ENCODE measurements around the gene ZSCAN26.

Gene ZSCAN26

GRCh38 chr6:28281288-28282064, 14.5 kb downstream of the ZSCAN26 start, which contains the start of gene PGBD1:
TSS of gene PGBD1 (plus strand) at chr6:28281572. CDS start at chr6:28283814, 2,242 bp downstream.
- Histone ChIP-seq H3K23ac (ENCODE audit: low read length) (no peak within 1 kb of the TSS), H3K27ac (ENCODE audit: low read depth, low read length) (no peak within 1 kb of the TSS), H3K14ac (ENCODE audit: low read length) (peak within 1 kb of the TSS; percentile 64), H4K91ac (ENCODE audit: low read depth, low read length) (peak within 1 kb of the TSS; percentile 89), H3K4me1 (ENCODE audit: control insufficient read depth in 1 of 2, insufficient read depth in 2 of 2, low read length in 2 of 2) (peaks cover 0 to 2% of the 10 kb centered on the region in 2 experiments), H3K4ac (ENCODE audit: low read depth, low read length) (peak within 1 kb of the TSS; percentile 52), H3K4me3 (ENCODE audit: low read depth, low read length) (peak within 1 kb of the TSS; percentile 86), H2AFZ (ENCODE audit: insufficient read depth, low read length, poor library complexity) (peak within 1 kb of the TSS; percentile 91), H3K79me2 (ENCODE audit: control insufficient read depth, insufficient read depth, low read length, poor library complexity) (peaks cover 4% of the 10 kb centered on the region), H2AK5ac (ENCODE audit: low read length) (no peak within 1 kb of the TSS), H3K18ac (ENCODE audit: low read length) (peak within 1 kb of the TSS; percentile 85), H3K79me1 (ENCODE audit: low read length) (peaks cover 4% of the 10 kb centered on the region), H2BK120ac (ENCODE audit: insufficient read depth, low read length, poor library complexity) (peak within 1 kb of the TSS; percentile 63), H4K12ac (ENCODE audit: low read depth, low read length) (peak within 1 kb of the TSS; percentile 94), H2BK12ac (ENCODE audit: low read length) (no peak within 1 kb of the TSS), H3K36me3 (ENCODE audit: control insufficient read depth in 1 of 2, insufficient read depth in 2 of 2, low read length in 2 of 2) (peaks cover 10 to 20% of the 10 kb centered on the region in 2 experiments), H2BK5ac (ENCODE audit: low read depth, low read length, poor library complexity) (peak within 1 kb of the TSS; percentile 46), H3K4me2 (ENCODE audit: low read length) (peak within 1 kb of the TSS; percentile 70), H4K8ac (ENCODE audit: low read depth, low read length) (peak within 1 kb of the TSS; percentile 97), H3K9me3 (ENCODE audit: insufficient read depth, low read depth, low read length) (no peaks in the 10 kb centered on the region), H3K27me3 (ENCODE audit: insufficient read depth, low read length) (no peaks in the 10 kb centered on the region), H3K9ac (ENCODE audit: low read length) (peak within 1 kb of the TSS; percentile 75)
- peak; percentile 54 to 74 for DNase-seq
- no CpG with 5 or more reads among the region's 50 CpGs for WGBS (ENCODE audit: extremely low coverage, insufficient coverage, insufficient read length)

DNA sequence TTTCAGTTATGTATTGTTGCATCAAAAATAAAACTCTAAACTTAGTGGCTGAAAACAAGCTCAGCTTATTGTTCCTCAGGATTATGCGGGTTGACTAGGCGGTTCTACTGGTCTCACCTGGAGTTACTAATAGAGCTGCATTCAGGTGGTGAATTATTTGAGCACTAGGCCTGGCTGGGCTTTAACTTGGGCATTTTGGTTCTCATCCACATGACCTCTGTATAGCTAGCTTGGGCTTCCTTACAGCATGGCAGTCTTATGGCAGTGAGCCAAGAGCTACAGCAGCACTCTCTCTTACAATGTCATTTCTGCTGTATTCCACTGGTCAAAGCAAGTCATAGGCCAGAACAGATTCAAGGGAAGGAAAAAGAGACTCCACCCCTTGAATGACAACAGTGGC, 16.0 kb downstream of the ZSCAN26 start:
- no peak for DNase-seq
- Histone ChIP-seq H3K36me3 (ENCODE audit: control insufficient read depth in 1 of 2, insufficient read depth in 2 of 2, low read length in 2 of 2) (peaks cover 14 to 20% of the 10 kb centered on the region in 2 experiments), H4K8ac (ENCODE audit: low read depth, low read length) (no peak overlapping the region), H3K79me2 (ENCODE audit: control insufficient read depth, insufficient read depth, low read length, poor library complexity) (peaks cover 4% of the 10 kb centered on the region), H4K91ac (ENCODE audit: low read depth, low read length) (no peak overlapping the region), H2BK5ac (ENCODE audit: low read depth, low read length, poor library complexity) (no peak overlapping the region), H2BK12ac (ENCODE audit: low read length) (no peak overlapping the region), H3K4ac (ENCODE audit: low read depth, low read length) (no peak overlapping the region), H3K4me2 (ENCODE audit: low read length) (no peak overlapping the region), H3K14ac (ENCODE audit: low read length) (no peak overlapping the region), H3K9ac (ENCODE audit: low read length) (no peak overlapping the region), H3K4me3 (ENCODE audit: low read depth, low read length) (no peak overlapping the region), H2AFZ (ENCODE audit: insufficient read depth, low read length, poor library complexity) (no peak overlapping the region), H2AK5ac (ENCODE audit: low read length) (no peak overlapping the region), H3K27me3 (ENCODE audit: insufficient read depth, low read length) (no peaks in the 10 kb centered on the region), H4K12ac (ENCODE audit: low read depth, low read length) (no peak overlapping the region), H3K4me1 (ENCODE audit: control insufficient read depth in 1 of 2, insufficient read depth in 2 of 2, low read length in 2 of 2) (peaks cover 0 to 2% of the 10 kb centered on the region in 2 experiments), H3K23ac (ENCODE audit: low read length) (no peak overlapping the region), H3K18ac (ENCODE audit: low read length) (no peak overlapping the region), H2BK120ac (ENCODE audit: insufficient read depth, low read length, poor library complexity) (no peak overlapping the region), H3K79me1 (ENCODE audit: low read length) (peaks cover 4% of the 10 kb centered on the region), H3K27ac (ENCODE audit: low read depth, low read length) (no peak overlapping the region), H3K9me3 (ENCODE audit: insufficient read depth, low read depth, low read length) (no peaks in the 10 kb centered on the region)
- WGBS (ENCODE audit: extremely low coverage, insufficient coverage, insufficient read length), result no CpG with 5 or more reads among the region's 2 CpGs

- no peak overlapping the region for H3K4me2 ChIP-seq (ENCODE audit: low read length)
- no peak overlapping the region for H3K9ac ChIP-seq (ENCODE audit: low read length)
- H4K91ac ChIP-seq (ENCODE audit: low read depth, low read length), result no peak overlapping the region
- no peak overlapping the region for H2BK12ac ChIP-seq (ENCODE audit: low read length)
- no peak overlapping the region for H2AK5ac ChIP-seq (ENCODE audit: low read length)
- no peak overlapping the region for H3K4ac ChIP-seq (ENCODE audit: low read depth, low read length)
- no peak overlapping the region for H3K23ac ChIP-seq (ENCODE audit: low read length)
- no peak overlapping the region for H3K27ac ChIP-seq (ENCODE audit: low read depth, low read length)
- no peak overlapping the region for H2AFZ ChIP-seq (ENCODE audit: insufficient read depth, low read length, poor library complexity)
- H3K79me2 ChIP-seq (ENCODE audit: control insufficient read depth, insufficient read depth, low read length, poor library complexity), result no peaks in the 10 kb centered on the region
- no peak for DNase-seq
- H3K36me3 ChIP-seq (ENCODE audit: control insufficient read depth in 1 of 2, insufficient read depth in 2 of 2, low read length in 2 of 2), result peaks cover 4 to 9% of the 10 kb centered on the region in 2 experiments
- no peaks in the 10 kb centered on the region for H3K79me1 ChIP-seq (ENCODE audit: low read length)
- H3K18ac ChIP-seq (ENCODE audit: low read length), result no peak overlapping the region
- H4K12ac ChIP-seq (ENCODE audit: low read depth, low read length), result no peak overlapping the region
- H3K27me3 ChIP-seq (ENCODE audit: insufficient read depth, low read length), result no peaks in the 10 kb centered on the region
- no peak overlapping the region for H3K14ac ChIP-seq (ENCODE audit: low read length)
- H2BK120ac ChIP-seq (ENCODE audit: insufficient read depth, low read length, poor library complexity), result no peak overlapping the region
- no peaks in the 10 kb centered on the region for H3K9me3 ChIP-seq (ENCODE audit: insufficient read depth, low read depth, low read length)
- H4K8ac ChIP-seq (ENCODE audit: low read depth, low read length), result no peak overlapping the region
- H2BK5ac ChIP-seq (ENCODE audit: low read depth, low read length, poor library complexity), result no peak overlapping the region
- peaks cover 2 to 3% of the 10 kb centered on the region in 2 experiments for H3K4me1 ChIP-seq (ENCODE audit: control insufficient read depth in 1 of 2, insufficient read depth in 2 of 2, low read length in 2 of 2)
- no peak overlapping the region for H3K4me3 ChIP-seq (ENCODE audit: low read depth, low read length)
Measured at GRCh38 chr6:28291573-28291972, 24.6 kb downstream of the ZSCAN26 start.

GRCh38 chr6:28295326-28295725, 28.4 kb downstream of the ZSCAN26 start:
- no peak overlapping the region for H3K27ac ChIP-seq (ENCODE audit: low read depth, low read length)
- no peak overlapping the region for H2AFZ ChIP-seq (ENCODE audit: insufficient read depth, low read length, poor library complexity)
- no peak overlapping the region for H4K8ac ChIP-seq (ENCODE audit: low read depth, low read length)
- peaks cover 4 to 6% of the 10 kb centered on the region in 2 experiments for H3K4me1 ChIP-seq (ENCODE audit: control insufficient read depth in 1 of 2, insufficient read depth in 2 of 2, low read length in 2 of 2)
- H3K79me1 ChIP-seq (ENCODE audit: low read length), result no peaks in the 10 kb centered on the region
- no peak overlapping the region for H3K23ac ChIP-seq (ENCODE audit: low read length)
- DNase-seq, result no peak
- no peak overlapping the region for H3K18ac ChIP-seq (ENCODE audit: low read length)
- no peak overlapping the region for H2BK12ac ChIP-seq (ENCODE audit: low read length)
- H3K27me3 ChIP-seq (ENCODE audit: insufficient read depth, low read length), result no peaks in the 10 kb centered on the region
- no peaks in the 10 kb centered on the region for H3K79me2 ChIP-seq (ENCODE audit: control insufficient read depth, insufficient read depth, low read length, poor library complexity)
- H3K4ac ChIP-seq (ENCODE audit: low read depth, low read length), result no peak overlapping the region
- H4K12ac ChIP-seq (ENCODE audit: low read depth, low read length), result no peak overlapping the region
- H3K14ac ChIP-seq (ENCODE audit: low read length), result no peak overlapping the region
- H2BK120ac ChIP-seq (ENCODE audit: insufficient read depth, low read length, poor library complexity), result no peak overlapping the region
- no peak overlapping the region for H2BK5ac ChIP-seq (ENCODE audit: low read depth, low read length, poor library complexity)
- H3K4me3 ChIP-seq (ENCODE audit: low read depth, low read length), result no peak overlapping the region
- no peak overlapping the region for H3K9ac ChIP-seq (ENCODE audit: low read length)
- no peak overlapping the region for H4K91ac ChIP-seq (ENCODE audit: low read depth, low read length)
- no peak overlapping the region for H3K4me2 ChIP-seq (ENCODE audit: low read length)
- no peaks in the 10 kb centered on the region for H3K9me3 ChIP-seq (ENCODE audit: insufficient read depth, low read depth, low read length)
- H3K36me3 ChIP-seq (ENCODE audit: control insufficient read depth in 1 of 2, insufficient read depth in 2 of 2, low read length in 2 of 2), result peaks cover 2 to 3% of the 10 kb centered on the region in 2 experiments
- no CpG with 5 or more reads among the region's 5 CpGs for WGBS (ENCODE audit: extremely low coverage, insufficient coverage, insufficient read length)
- H2AK5ac ChIP-seq (ENCODE audit: low read length), result no peak overlapping the region

All from trophoblast cell (in vitro differentiated cells and primary cell).